Central memory CD8-positive, alpha-beta T cell (primary cell): Measurements from ENCODE around the gene PRKCA.
A peak's percentile ranks its signal among the peaks of the same experiment; 100 is the strongest.

ENCODE experiments used
- ATAC-seq: fragments of 150-1000 bp; cut with Tn5 transposase; replicated peaks from 2 replicates; pipeline ENCODE4 v1.10.0; 2022; ENCODE audit warnings: mild to moderate bottlenecking, moderate FRiP score, moderate number of reproducible peaks; ENCODE audit not compliant: poor library complexity, severe bottlenecking; ENCODE audit errors: extremely low read depth
- DNase-seq, 2 donors: peaks; one replicate each; pipeline ENCODE4 v3.0.0; 2021; ENCODE audit warnings: low spot score in 2 of 2
- H3K27ac Mint-ChIP-seq: one replicate; pipeline ENCODE4 v1.8.0; 2022; ENCODE audit warnings: low read depth, mild to moderate bottlenecking, moderate library complexity, mixed read lengths
- H3K27me3 Mint-ChIP-seq: one replicate; pipeline ENCODE4 v1.8.0; 2022; ENCODE audit warnings: mixed read lengths
- H3K36me3 Mint-ChIP-seq: one replicate; pipeline ENCODE4 v1.8.0; 2022; ENCODE audit warnings: mild to moderate bottlenecking, moderate library complexity, mixed read lengths; ENCODE audit not compliant: insufficient read depth
- H3K4me1 Mint-ChIP-seq: one replicate; pipeline ENCODE4 v1.8.0; 2022; ENCODE audit warnings: mixed read lengths
- H3K4me3 Mint-ChIP-seq: one replicate; pipeline ENCODE4 v1.8.0; 2022; ENCODE audit warnings: mild to moderate bottlenecking, moderate library complexity, mixed read lengths
- H3K9me3 Mint-ChIP-seq: one replicate; pipeline ENCODE4 v1.8.0; 2022; ENCODE audit warnings: mixed read lengths

Gene PRKCA

DNA sequence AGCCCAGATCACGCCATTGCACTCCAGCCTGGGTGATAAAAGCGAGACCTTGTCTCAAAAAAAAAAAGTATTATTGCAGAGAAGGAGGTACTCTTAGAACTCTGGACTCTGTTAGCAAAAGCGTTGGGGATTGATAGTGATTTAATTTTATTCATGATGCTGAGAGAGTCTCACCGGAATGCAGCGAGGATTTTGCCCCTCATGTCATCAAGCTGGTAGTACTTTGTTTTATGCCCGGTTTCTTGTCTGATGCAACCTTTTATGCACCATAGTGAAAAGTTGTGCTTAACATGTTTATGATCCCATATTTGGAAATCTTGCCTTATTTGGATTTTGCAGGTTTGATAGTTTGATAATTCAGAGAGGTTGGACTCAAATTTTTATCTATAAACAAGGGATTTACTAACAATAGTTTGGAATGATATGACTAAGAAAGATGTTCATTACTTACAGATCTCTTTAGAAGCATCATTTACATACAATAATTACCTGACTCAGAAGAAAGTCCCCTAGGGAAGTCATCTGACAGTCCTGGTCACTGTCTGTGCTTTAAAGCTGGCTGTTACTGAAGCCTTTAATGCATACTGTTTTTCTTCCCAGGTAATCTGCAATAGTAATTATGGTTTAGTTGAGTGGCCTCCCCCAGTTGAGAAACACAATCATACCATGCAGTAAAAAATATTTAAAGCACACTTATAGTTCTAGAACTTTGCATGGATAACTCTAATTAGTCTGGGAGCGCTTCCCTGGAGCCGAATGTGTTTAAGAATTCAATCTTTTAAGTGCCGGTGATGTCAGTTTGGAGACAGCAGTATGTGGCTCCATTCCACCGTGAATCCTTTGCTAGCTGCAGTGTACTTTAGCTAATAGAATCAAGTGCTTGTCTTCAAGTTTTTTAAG is 120.9 kb downstream of the PRKCA start:
- ATAC-seq: no peak
- no peaks in the 10 kb centered on the region for H3K27me3 Mint-ChIP-seq
- H3K4me1 Mint-ChIP-seq: peaks cover 20% of the 10 kb centered on the region
- DNase-seq: no peak
- no peaks in the 10 kb centered on the region for H3K9me3 Mint-ChIP-seq
- no peak overlapping the region for H3K4me3 Mint-ChIP-seq
- H3K27ac Mint-ChIP-seq: no peak overlapping the region
- H3K36me3 Mint-ChIP-seq: peaks cover 2% of the 10 kb centered on the region

DNA sequence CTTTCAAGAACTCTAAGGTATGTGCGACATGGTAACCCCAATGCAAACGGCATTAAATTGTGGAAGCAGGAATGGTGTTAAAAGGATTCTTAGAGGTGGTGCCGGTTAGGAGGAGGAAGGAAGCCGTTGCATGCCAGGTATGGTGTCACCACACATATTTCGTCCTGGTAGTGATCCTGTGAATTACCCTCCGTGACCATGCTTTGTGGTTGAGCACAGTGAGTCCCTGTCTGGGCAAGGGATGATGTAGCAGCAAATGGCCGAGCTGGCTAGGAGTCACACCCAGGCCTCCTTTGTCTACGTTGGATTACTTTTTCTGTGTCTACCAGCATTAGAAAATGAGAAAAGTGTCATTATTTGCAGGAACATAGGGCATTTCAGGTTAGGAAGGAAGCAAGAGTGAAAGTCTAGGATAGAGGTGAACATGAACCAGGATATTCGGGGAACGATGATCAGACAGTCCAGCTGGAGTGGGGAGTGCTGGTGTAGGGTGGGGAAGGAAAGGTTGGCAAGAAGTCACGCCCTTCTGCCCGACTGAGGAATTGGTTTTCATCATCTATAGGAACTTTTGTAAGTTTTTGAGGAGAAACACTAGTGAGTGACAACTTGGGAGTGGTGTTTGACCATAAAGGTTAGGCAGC is 123.5 kb downstream of the PRKCA start:
- DNase-seq (no peak), ATAC-seq (no peak)
- H3K36me3 Mint-ChIP-seq: peaks cover 2% of the 10 kb centered on the region
- peaks cover 18% of the 10 kb centered on the region for H3K4me1 Mint-ChIP-seq
- H3K27ac Mint-ChIP-seq: peak overlapping the region; percentile 11
- no peaks in the 10 kb centered on the region for H3K9me3 Mint-ChIP-seq
- no peak overlapping the region for H3K4me3 Mint-ChIP-seq
- H3K27me3 Mint-ChIP-seq: no peaks in the 10 kb centered on the region

DNA sequence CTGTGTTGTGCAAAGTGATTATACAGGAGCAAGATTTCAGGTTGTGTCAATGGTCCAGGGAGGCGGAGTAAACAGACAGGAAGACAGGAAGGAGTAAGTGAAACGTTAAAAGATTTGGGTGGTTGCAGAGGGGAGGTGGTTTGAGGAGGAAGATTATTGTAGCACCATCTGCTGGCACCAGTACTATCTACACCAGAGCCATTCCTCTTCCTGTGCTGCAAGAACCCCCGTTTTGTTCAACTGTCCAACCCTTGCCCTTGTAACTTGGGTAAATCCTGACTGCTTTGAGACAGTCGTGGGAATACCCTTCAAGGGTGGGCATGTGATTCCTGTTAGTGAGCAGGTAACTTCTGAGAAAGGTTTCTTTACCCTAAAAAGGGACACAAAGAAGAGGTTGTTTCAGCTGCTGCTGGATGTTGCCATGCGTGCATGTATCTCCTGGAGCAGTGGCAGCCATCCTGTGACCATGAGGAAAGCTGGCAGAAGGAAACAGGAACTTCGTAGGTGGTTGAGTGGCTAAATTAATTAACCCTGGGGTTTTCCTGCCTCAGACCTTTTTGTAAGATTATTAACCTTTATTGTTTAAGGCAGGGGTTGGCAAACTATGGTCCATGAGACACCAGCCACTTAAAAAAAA is 124.1 kb downstream of the PRKCA start:
- Mint-ChIP-seq H3K4me1 (peaks cover 15% of the 10 kb centered on the region), H3K36me3 (peaks cover 2% of the 10 kb centered on the region), H3K9me3 (no peaks in the 10 kb centered on the region), H3K4me3 (no peak overlapping the region), H3K27ac (peak overlapping the region; percentile 11), H3K27me3 (no peaks in the 10 kb centered on the region)
- peak; percentile 46 for ATAC-seq
- no peak for DNase-seq

GRCh38 chr17:66427134-66427533 is 124.7 kb downstream of the PRKCA start:
- peaks cover 15% of the 10 kb centered on the region for H3K4me1 Mint-ChIP-seq

GRCh38 chr17:66429680-66430079 is 127.3 kb downstream of the PRKCA start:
- peaks cover 2% of the 10 kb centered on the region for H3K36me3 Mint-ChIP-seq
- peaks cover 15% of the 10 kb centered on the region for H3K4me1 Mint-ChIP-seq
- DNase-seq (no peak), ATAC-seq (no peak)
- no peak overlapping the region for H3K4me3 Mint-ChIP-seq
- no peak overlapping the region for H3K27ac Mint-ChIP-seq
- H3K9me3 Mint-ChIP-seq: no peaks in the 10 kb centered on the region
- no peaks in the 10 kb centered on the region for H3K27me3 Mint-ChIP-seq

More at GRCh38 chr17:66427134-66427533, 124.7 kb downstream of the PRKCA start:
- H3K36me3 Mint-ChIP-seq: peaks cover 2% of the 10 kb centered on the region
- H3K27me3 Mint-ChIP-seq: no peaks in the 10 kb centered on the region
- no peak overlapping the region for H3K4me3 Mint-ChIP-seq
- ATAC-seq (no peak), DNase-seq (no peak)
- no peaks in the 10 kb centered on the region for H3K9me3 Mint-ChIP-seq
- no peak overlapping the region for H3K27ac Mint-ChIP-seq

DNA sequence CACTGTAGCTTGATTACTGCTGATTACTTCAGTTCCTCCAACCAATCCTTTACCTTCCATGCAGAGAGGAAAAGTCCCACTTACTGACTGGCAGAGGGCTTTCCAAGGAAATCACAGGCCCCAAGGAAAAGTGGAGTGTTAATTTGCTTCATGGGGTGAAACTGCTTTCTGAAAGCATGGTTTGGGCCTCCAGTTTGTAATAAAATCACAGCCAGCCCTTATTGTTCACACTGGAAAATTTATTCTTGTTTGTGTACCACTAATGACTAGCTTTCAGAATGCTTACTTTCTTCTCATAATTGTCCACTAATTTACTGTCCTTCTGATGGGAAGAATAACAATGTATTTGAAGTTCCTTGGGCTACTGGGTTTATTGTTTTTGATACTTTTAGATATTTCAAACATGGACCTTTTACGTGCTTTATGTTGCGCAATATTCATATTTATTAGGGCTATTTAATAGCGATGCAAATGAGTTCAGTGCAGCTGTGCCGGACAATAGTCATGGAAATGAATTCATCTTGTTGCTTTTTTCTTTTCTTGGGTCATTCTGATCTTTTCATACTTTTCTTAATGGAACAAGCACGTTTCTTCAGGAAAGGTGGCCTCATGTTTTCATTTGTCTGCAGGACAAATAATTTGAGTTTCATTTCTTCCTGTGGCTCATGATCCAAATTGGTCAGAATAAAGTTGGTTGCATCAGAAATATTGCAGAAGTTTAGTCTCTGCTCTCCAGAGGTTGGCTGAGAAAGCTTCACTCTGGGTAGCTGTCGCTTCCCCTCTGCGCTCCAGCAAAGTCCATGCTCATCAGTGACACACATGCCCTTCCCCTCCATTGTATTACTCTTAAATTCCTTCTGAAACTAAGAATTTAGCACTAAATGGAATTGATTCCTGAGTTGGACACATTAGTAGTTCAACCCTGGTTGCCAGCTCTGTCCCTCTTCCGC is 128.7 kb downstream of the PRKCA start:
- Mint-ChIP-seq H3K4me1 (peaks cover 4% of the 10 kb centered on the region), H3K9me3 (no peaks in the 10 kb centered on the region), H3K27me3 (no peaks in the 10 kb centered on the region), H3K27ac (no peak overlapping the region), H3K36me3 (peaks cover 2% of the 10 kb centered on the region), H3K4me3 (no peak overlapping the region)
- DNase-seq (no peak), ATAC-seq (no peak)

GRCh38 chr17:66431910-66432309 is 129.5 kb downstream of the PRKCA start:
- DNase-seq (no peak), ATAC-seq (no peak)
- Mint-ChIP-seq H3K27me3 (no peaks in the 10 kb centered on the region), H3K27ac (no peak overlapping the region), H3K9me3 (no peaks in the 10 kb centered on the region), H3K4me1 (no peaks in the 10 kb centered on the region), H3K36me3 (no peaks in the 10 kb centered on the region), H3K4me3 (no peak overlapping the region)

DNA sequence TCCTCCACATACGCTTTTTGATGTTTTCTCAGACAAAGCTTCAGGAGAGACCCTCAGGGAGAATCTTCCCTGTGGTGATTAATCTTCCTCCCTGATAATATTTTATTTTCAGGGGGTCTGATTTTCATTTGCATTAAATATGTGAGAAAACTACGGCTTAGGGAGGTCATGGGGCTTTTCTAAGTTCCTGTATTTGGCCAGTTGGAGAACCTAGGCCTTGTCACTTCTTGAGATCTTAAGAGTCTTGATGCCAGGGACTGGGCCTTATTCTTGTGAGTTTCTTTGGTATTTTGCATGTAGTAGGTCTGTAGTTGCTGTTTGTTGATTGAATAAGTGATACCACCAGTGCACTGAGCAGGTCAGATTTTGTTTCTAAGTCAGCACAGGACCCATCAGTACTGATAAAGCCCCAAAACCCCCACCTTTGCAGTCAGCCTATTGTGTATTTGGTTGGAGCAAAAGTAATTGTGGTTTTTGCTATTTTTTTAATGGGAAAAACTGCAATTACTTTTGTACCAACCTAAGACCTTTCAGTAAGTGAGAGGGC is 130.1 kb downstream of the PRKCA start:
- Mint-ChIP-seq H3K27me3 (no peaks in the 10 kb centered on the region), H3K9me3 (no peaks in the 10 kb centered on the region), H3K4me3 (no peak overlapping the region), H3K36me3 (no peaks in the 10 kb centered on the region), H3K4me1 (no peaks in the 10 kb centered on the region), H3K27ac (no peak overlapping the region)
- ATAC-seq (no peak), DNase-seq (no peak)

DNA sequence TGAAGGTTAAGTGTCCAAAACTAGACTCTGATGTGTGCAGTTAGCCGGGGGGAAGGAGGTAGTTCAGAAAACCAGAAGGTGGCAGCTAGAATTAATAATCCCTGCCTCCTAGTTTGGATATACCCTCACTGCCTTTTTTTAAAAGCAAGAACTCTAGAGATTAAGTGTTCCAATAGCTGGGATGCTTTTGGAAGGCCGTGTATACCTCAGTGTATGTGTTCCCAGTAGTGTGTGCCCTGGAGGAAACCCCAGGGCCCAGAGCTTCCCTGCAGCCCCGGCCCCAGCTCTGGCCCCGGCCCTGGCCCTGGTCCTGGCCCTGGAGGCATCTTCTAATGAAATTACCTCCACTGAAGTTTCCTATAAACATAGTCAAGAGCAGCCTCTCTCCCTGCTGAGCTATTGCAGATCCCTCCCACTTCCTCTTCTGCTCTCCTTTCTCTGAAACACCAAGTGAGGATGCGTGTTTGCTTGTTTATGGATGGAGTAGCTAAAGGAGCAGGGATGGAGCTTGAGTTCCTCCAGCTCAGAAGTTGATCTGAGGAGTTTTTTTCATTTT is 130.7 kb downstream of the PRKCA start:
- no peak for ATAC-seq
- no peaks in the 10 kb centered on the region for H3K36me3 Mint-ChIP-seq
- no peak overlapping the region for H3K27ac Mint-ChIP-seq
- no peaks in the 10 kb centered on the region for H3K27me3 Mint-ChIP-seq
- H3K9me3 Mint-ChIP-seq: no peaks in the 10 kb centered on the region
- DNase-seq: no peak
- H3K4me1 Mint-ChIP-seq: no peaks in the 10 kb centered on the region
- no peak overlapping the region for H3K4me3 Mint-ChIP-seq

DNA sequence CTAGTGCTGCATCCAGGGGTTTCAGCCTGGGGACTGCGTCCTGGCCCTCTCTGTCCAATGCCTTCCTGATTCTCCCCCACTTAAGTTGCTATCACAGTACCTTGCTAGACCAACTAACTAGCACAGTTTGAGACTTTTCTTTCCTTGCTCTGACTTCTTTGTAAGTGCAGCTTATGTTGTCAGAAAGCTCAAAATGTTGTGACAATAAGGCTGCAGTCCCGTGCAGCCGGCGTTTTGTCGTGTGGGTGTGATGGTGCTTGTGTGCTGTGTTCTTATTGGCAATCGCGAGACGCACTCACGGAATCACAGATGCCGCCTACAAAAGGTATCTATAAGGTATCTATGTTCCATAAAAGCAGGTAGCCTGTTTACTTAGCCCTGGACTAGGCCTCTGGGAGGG is 132.8 kb downstream of the PRKCA start:
- DNase-seq: no peak
- Mint-ChIP-seq H3K27ac (no peak overlapping the region), H3K4me1 (no peaks in the 10 kb centered on the region), H3K36me3 (no peaks in the 10 kb centered on the region), H3K4me3 (no peak overlapping the region), H3K9me3 (no peaks in the 10 kb centered on the region), H3K27me3 (no peaks in the 10 kb centered on the region)
- ATAC-seq: no peak

- no peak overlapping the region for H3K27ac Mint-ChIP-seq
- no peaks in the 10 kb centered on the region for H3K9me3 Mint-ChIP-seq
- no peak for DNase-seq
- no peaks in the 10 kb centered on the region for H3K27me3 Mint-ChIP-seq
- no peaks in the 10 kb centered on the region for H3K4me1 Mint-ChIP-seq
- no peak for ATAC-seq
- no peaks in the 10 kb centered on the region for H3K36me3 Mint-ChIP-seq
- H3K4me3 Mint-ChIP-seq: no peak overlapping the region
Measured at GRCh38 chr17:66436631-66437030, 134.2 kb downstream of the PRKCA start.
